HT-29 (cell line): ENCODE results near the gene MIPEP. TPM values are rescaled to one million over a fixed set of nuclear protein-coding genes. Genes with fewer than 3 reads are reported as not detected.
A peak's percentile ranks its signal among the peaks of the same experiment; 100 is the strongest.

Experiments
- DNase-seq: peaks from one replicate; pipeline ENCODE4 v3.0.0-alpha.2; 2015; ENCODE audit warnings: low spot score
- total RNA-seq: library from RNA; depleted of rRNA; stranded (reverse); fragments of >200 nt; shearing (Covaris generic); gene quantifications from 2 replicates; pipeline ENCODE4 v1.2.3, GENCODE V29; 2014

The MIPEP gene
- total RNA-seq, 1 experiment from 2014 or later: 33.1 TPM

DNA sequence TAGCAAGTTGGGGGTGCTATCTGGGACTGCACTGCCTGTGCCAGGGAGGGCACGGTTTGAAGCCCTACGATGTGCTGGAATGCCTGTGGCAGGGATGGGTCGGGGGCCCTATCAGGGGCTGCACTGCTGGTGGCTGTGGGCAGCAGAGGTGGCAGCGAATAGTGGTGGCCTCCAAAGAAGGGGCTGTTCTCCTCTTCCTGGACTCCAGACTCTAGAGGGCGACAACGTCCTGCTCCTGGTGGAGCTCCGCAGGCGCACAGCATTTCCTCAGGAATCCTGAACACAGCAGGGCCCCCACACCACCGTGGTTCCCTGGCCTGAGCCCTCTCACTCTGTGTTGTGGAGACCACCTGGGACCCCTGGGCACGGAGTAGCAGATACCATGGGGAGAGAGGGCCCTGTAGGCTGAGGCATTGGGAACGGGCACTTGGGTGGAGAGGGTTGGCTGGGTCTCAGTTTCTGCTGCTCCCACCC, 173.4 kb downstream of the MIPEP start:
- DNase-seq: peak; percentile 64

- no peak for DNase-seq
Observed at GRCh38 chr13:23715092-23715761, 174.0 kb downstream of the MIPEP start.

- DNase-seq: no peak
Observed at GRCh38 chr13:23714672-23715071, 174.5 kb downstream of the MIPEP start.

DNA sequence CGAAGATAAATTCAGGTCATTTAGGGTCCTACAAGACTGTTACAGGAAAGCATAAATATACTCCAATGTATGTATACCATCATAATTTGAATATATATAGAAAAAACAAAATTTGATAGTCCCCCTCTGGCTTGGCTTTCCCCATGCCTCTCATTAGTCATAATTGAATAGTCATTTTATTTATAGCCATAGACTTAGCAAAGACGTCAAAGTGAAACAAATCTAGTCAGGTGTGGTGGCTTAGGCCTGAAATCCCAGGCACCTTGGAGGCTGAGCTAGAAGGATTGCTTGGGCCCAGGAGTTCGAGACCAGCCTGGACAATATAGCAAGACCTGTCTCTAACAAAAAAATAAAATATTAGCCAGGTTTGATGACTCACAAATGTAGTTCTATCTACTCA, 177.8 kb downstream of the MIPEP start:
- DNase-seq: no peak

DNA sequence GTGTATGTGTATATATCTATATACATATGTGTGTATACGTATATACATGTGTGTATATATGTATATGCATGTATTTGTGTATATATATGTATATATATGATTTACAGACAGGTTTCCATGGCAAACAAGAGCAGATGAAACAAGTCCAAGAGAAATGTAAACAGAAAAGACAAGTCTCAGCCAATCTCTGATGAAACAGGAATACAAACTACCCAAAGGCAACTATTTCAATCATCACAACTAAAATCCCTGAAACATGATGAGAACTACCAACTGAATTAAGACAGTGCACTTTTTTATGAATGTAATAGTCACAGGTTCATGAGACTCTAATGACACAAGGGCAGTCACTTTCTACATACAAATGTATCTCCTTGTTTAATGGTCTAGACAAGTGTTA, 178.8 kb downstream of the MIPEP start:
- DNase-seq: no peak

DNA sequence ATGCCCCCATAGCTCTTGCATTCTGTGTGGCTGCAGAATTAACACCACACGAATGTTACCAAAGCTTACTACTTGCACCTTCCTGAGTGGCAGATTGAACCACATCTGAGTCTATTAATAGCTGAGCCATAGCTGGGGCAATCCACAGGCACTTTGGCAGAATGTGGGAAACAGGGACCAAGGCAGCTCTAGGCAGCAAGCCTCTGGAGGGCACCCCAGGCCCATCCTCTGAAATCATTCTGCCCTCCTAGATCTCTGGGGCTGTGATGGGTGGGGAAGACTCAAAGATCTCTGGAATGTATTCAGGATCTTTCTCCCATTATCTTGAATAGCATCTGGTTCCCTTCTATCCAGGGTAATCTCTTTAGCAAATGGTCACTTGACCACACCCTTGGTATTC, 179.7 kb downstream of the MIPEP start:
- no peak for DNase-seq

GRCh38 chr13:23707674-23708073, 181.5 kb downstream of the MIPEP start:
- peak; percentile 29 for DNase-seq

DNA sequence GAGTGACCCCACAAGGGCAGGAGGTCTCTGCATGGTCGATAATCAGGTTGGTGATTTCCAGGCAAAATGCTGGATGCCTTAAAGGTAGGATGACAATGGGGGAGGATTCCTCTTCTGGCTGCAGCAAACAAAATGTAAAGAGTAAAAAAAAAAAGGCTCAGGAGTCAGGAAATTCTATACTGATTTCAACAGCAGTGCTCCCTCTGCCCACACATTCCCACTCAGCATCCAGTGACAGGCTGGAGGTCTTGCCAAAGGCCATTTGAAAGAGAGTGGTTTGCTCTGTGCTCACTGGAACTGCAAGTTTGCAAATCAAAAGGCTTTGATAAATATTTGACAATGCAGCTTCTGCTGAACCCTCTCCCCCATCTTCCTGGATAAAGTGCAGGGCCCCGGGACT, 183.6 kb downstream of the MIPEP start:
- DNase-seq: no peak

GRCh38 chr13:23703246-23703860, 185.8 kb downstream of the MIPEP start:
- no peak for DNase-seq

DNA sequence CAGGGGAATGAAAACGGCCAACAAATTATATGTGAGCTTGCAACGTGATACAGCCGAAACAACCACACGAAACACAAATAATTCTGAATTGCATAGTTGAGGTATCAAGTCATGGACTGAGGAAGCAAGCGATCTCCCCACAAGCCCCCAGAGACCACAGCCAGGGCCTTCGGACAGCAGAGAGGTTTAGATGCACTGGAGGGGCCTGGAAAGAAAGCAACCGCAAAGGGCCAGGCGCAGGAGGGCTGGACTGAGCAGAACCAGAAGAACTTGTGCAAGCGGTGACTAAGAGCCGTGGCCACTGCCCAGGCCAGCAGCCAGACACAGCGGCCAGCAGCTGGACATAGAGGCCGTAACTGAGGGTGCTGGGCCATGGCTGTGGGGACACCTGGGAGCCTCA, 187.6 kb downstream of the MIPEP start:
- no peak for DNase-seq

- DNase-seq: no peak
Observed at GRCh38 chr13:23701186-23701585, 188.0 kb downstream of the MIPEP start.

DNA sequence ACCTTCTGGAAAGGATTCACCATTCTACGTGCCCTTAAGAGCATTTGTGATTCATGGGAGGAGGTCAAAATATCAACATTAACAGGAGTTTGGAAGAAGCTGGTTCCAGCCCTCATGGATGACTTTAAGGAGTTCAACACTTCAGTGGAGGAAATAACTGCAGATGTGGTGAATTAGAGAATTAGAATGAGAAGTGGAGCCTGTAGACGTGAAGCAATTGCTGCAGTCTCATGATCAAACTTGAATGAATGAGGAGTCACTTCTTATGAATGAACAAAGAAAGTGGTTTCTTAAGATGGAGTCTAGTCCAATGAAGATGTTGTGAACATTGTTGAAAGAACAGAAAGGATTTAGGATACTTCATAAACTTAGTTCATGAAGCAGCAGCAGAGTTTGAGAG, 189.9 kb downstream of the MIPEP start:
- no peak for DNase-seq

- no peak for DNase-seq
Observed at GRCh38 chr13:23697772-23698313, 191.4 kb downstream of the MIPEP start.

DNA sequence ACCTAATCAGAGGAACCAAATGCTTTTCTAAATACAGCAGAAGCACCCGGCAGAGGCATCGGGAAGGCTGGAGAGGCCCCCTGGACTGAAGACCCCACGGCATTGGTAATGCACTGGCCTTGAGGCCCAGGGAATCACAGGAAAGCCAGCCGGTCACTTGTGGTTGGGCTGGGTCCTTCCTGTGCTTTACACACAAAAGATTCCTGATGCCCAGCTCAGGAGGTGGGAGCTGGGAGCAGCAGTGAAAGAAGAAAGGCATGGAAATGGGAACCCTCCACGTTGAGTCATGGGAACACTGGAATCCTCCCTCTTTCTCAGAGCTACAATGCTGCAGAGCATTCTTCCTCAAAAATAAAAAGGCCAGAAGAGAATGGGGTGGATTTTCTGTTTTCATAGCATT, 192.6 kb downstream of the MIPEP start:
- no peak for DNase-seq

- no peak for DNase-seq
Observed at GRCh38 chr13:23695711-23696464, 193.3 kb downstream of the MIPEP start.

DNA sequence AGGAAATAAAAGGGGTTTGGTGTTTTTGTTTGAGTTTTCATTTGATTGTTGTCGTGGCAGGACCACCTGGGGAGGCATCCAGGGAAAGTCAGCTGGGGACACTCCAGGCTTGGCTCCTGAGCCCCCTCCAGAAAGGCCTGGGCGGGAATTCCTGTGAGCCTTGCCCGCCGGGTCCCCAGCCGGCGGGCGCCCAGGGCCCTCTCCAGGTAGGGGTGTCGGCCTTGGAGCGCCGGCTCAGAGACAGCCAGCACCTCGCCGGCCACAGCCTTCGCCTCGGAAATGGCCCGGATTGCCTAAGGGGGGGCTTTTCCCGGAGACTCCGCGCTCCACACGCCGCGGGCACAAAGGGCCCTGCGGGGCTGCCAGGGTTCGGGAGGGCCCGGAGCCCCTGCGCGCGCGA, 194.0 kb downstream of the MIPEP start:
- DNase-seq: no peak

- DNase-seq: no peak
Observed at GRCh38 chr13:23692816-23693215, 196.4 kb downstream of the MIPEP start.

DNA sequence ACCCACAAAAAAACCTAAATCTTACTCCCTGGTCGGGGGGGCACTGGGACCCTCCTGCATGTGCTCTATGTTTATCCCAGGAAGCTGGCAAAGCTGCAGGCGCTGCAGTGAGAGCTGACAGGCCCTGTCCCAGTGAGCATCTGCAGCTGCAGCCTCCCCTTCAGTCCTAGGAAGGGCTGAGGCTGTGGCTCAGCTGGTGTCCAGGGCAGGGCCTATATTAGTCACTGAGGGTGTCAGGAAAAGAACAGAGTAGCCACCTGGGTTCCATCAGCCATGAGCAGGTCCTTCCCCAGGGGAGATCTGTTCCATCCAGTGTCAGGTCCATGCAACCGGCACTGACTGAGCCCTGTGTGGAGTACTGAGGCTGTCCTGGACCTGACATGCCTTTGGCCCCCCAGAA, 198.5 kb downstream of the MIPEP start:
- DNase-seq: no peak

GRCh38 chr13:23688336-23688735, 200.9 kb downstream of the MIPEP start:
- no peak for DNase-seq

- no peak for DNase-seq
Observed at GRCh38 chr13:23687614-23688013, 201.6 kb downstream of the MIPEP start.

DNA sequence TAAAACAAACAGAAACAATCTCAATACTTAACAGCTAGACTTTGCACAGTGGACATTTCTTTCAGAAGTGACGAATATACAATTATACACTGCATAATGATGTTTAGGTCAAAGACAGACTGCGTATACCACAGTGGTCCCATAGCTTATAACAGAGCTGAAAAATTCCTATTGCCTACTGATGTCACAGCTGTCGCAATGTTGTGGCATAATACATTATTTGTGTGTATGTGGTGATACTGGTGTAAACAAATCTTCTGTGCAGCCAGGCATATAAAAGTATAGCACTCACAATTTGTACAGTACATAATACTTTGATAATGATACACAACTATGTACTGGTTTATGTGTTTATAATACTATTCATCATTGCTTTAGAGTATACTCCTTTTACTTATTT, 202.3 kb downstream of the MIPEP start:
- no peak for DNase-seq

- DNase-seq: no peak
Observed at GRCh38 chr13:23685416-23685815, 203.8 kb downstream of the MIPEP start.

DNA sequence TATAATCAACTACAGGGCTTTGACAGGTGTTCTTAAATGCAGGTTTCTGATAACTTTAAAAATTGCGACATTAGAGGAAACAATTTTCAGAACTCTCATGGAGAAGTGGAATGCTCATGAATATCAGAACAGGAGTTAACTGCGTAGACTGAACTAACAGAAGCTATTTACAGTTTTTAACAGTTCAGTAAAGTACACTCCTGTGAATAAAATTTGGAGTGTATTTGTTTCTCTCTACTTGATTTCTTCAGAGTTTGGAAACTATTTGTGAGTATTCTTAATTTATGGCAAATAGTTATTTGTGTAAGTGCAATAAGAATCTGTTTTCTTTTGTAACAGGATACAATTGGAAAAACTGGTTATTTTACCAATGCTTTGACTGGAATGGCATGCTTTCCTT, 204.6 kb downstream of the MIPEP start:
- no peak for DNase-seq
